HG03045 (cell line): ENCODE measurements around the gene PDE12.
A peak's percentile ranks its signal among the peaks of the same experiment; 100 is the strongest.

Experiments
- ATAC-seq: cut with Tn5 transposase; IDR thresholded peaks from one replicate; pipeline ENCODE4 v1.9.1; 2021; ENCODE audit warnings: mild to moderate bottlenecking, moderate library complexity; ENCODE audit not compliant: unreplicated experiment

The PDE12 gene

GRCh38 chr3:57555738-57556458 is at the start of gene PDE12:
Gene PDE12 (plus strand): TSS chr3:57556274. CDS start chr3:57556380, 106 bp downstream.
- peak; percentile 82 for ATAC-seq

- ATAC-seq, result no peak
Observed at GRCh38 chr3:57512166-57512565, 43.9 kb upstream of the PDE12 start.

- no peak for ATAC-seq
Observed at GRCh38 chr3:57518276-57518915, 37.7 kb upstream of the PDE12 start.

GRCh38 chr3:57530071-57530608 is 25.9 kb upstream of the PDE12 start:
- ATAC-seq, result no peak

GRCh38 chr3:57538465-57538864 is 17.6 kb upstream of the PDE12 start:
- no peak for ATAC-seq

- no peak for ATAC-seq
Observed at GRCh38 chr3:57544181-57545125, 11.6 kb upstream of the PDE12 start, which contains the start of gene DNAH12. Gene DNAH12 (minus strand): TSS chr3:57544344. CDS start chr3:57542870, 1,474 bp downstream.

- ATAC-seq, result no peak
Observed at GRCh38 chr3:57545636-57546268, 10.3 kb upstream of the PDE12 start.

- ATAC-seq, result no peak
Observed at GRCh38 chr3:57546616-57547015, 9.5 kb upstream of the PDE12 start.

- ATAC-seq, result no peak
Observed at GRCh38 chr3:57555306-57555705, 768 bp upstream of the PDE12 start.

GRCh38 chr3:57556459-57557084 is 498 bp downstream of the PDE12 start:
- ATAC-seq, result peak; percentile 37

GRCh38 chr3:57557085-57557537 is 1.0 kb downstream of the PDE12 start:
- peak; percentile 15 for ATAC-seq

GRCh38 chr3:57559526-57559925 is 3.5 kb downstream of the PDE12 start:
- ATAC-seq, result no peak

GRCh38 chr3:57569859-57570450 is 13.9 kb downstream of the PDE12 start:
- ATAC-seq, result no peak

- no peak for ATAC-seq
Observed at GRCh38 chr3:57570878-57571277, 14.8 kb downstream of the PDE12 start.

GRCh38 chr3:57572096-57572495 is 16.0 kb downstream of the PDE12 start:
- no peak for ATAC-seq

GRCh38 chr3:57575966-57576626 is 20.0 kb downstream of the PDE12 start:
- ATAC-seq, result no peak

GRCh38 chr3:57577801-57578200 is 21.7 kb downstream of the PDE12 start:
- ATAC-seq, result no peak

- no peak for ATAC-seq
Observed at GRCh38 chr3:57582474-57583168, 26.5 kb downstream of the PDE12 start.
